GM10266 (cell line): ENCODE data around the gene POLR2L.

Source experiments
- DNase-seq: peaks from one replicate; pipeline ENCODE4 v3.0.0; 2012; ENCODE audit errors: extremely low spot score
- CTCF ChIP-seq: IDR thresholded peaks from 2 replicates; pipeline ENCODE4 v1.5.1; 2012; ENCODE audit warnings: mild to moderate bottlenecking, low read depth; ENCODE audit not compliant: control insufficient read depth, insufficient read depth; ENCODE audit errors: missing control alignments

Gene POLR2L

GRCh38 chr11:813072-813455 lies 29.3 kb downstream of the POLR2L start:
- TF ChIP-seq CTCF = no peak
- DNase-seq = no peak

GRCh38 chr11:812390-812789 lies 29.9 kb downstream of the POLR2L start:
- DNase-seq = no peak
- TF ChIP-seq CTCF = no peak

- peak; percentile 21 for TF ChIP-seq CTCF
- DNase-seq = no peak
Measured at GRCh38 chr11:811446-812245, 30.7 kb downstream of the POLR2L start.

- DNase-seq = no peak
Measured at GRCh38 chr11:810040-810567, 32.2 kb downstream of the POLR2L start.

GRCh38 chr11:809287-810039 lies 32.9 kb downstream of the POLR2L start, which contains the start of gene RPLP2:
Gene RPLP2, plus strand, starts transcription at chr11:809967. Its CDS starts 268 bp downstream, at chr11:810235.
- peak; percentile 99 for DNase-seq
- no peak for TF ChIP-seq CTCF

More at GRCh38 chr11:810040-810567, 32.2 kb downstream of the POLR2L start:
- no peak for TF ChIP-seq CTCF

GRCh38 chr11:808427-809286 lies 33.7 kb downstream of the POLR2L start:
- peak; percentile 6 for TF ChIP-seq CTCF

More at GRCh38 chr11:808427-809286, 33.7 kb downstream of the POLR2L start:
- no peak for DNase-seq
